Stimulated activated CD8-positive, alpha-beta memory T cell treated with anti-CD3 and anti-CD28 coated beads, Interleukin-4, amount 100 ng/mL, for 24 hours (primary cell): ENCODE data around the gene MSI2.

ENCODE experiments used
- DNase-seq: peaks from one replicate; pipeline ENCODE4 v3.0.0-alpha.2; 2020; ENCODE audit warnings: low read depth

The MSI2 gene

DNA sequence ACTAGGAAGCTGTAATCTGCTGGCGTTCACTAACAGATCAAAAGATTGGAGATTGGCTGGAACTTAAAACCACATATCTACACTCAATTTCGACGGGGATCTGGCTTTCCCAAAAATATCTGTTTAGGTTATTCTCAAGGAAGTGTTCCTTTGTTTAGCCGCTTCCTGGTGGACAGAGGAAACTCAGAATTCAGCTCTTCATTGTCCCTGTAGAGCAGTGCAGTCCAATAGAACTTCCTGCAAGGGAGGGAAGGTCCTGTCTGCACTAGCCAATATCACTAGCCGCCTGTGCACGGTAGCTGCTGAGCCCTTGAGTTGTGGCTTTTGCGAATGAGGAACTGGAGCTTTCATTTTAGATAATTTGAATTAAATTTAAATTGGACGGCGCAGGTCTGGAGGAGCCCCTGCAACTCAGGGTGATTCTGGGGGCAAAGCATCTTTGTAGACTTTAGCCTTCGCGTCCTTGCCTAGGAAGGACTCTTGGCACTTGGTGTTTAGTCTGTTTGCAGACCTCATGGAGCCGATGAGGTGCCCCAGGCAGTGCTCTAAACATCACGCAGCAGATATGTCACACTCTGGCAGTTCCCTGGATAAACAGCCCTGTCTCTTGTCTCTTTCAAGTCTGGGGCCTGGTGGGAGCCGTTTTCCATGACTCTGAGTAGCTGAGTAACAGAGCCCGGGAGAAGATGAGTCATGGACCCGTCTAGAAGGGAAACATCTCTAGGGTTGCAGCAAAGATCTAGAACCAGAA lies 366.5 kb downstream of the MSI2 start:
- no peak for DNase-seq

DNA sequence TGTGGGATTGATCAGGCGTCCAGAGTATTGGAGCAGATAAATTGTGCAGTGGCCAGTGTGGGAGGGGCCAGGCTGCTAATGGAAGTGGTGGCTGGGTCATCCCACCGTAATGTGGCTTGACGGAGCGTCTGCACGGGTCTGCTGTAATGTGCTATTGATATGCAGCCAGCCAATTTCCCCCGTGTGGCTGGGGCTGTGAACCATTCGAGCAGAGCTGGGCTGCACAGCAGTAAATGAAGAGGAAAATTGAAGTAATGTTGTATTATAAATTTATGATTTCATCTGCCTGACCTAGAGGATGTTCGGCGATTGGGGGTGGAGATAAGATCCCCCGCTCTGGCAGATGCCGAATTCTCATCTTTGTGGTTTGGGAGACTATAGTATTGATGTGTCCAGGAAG lies 367.3 kb downstream of the MSI2 start:
- DNase-seq, result no peak

- no peak for DNase-seq
Observed at GRCh38 chr17:57624386-57624785, 368.1 kb downstream of the MSI2 start.

DNA sequence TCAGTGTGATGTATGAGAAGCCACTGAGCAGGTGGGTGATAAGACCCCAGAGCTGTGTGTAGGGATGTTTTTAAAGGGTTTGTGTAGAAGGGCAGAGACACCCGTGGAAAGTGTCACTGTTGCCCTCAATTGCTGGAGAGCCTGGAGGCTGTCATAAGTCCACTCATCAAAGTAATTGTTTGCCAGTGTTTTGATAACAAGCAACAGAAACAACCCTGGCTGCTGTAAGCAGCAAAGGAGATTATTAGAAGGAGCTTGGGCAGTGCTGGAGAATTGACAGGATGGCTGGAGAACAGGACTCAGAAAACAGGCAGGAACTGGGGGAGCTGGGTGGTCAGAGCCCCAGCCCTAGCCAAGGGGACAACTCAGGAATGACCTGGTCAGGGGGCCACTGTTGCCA lies 369.2 kb downstream of the MSI2 start:
- DNase-seq, result no peak

- DNase-seq, result no peak
Observed at GRCh38 chr17:57625957-57626356, 369.6 kb downstream of the MSI2 start.

DNA sequence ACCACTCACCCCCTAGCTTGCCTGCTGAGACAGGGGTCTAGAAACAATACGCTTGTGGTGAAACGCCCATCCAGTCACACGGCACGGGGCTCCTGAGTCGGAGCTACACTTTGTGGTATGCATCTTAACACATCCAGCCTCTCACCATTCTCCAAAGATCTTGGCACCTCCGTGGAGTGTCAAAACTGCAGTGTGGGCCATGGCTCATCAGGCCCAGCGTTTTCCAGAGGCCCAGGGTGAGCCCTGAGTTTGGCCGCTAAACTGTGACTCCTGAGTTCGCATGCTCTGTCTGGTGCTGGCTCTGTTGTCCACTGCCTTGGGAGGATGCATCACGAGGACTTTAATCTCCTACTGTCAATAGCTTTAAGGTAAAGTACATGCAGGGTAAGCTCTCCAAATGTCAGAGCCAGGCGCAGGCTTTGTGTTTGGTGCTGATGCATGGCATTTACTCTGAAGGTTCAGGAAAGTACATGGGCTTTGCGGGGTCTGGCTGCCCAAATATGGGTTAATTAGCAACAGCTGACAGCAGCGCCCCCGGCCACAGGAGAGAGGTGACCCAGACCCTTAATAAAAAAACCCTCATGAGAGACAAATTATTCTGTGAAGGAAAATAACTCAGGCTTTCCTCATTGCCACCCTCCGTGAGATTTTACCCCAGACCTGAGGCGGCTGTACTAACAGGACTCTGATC lies 370.3 kb downstream of the MSI2 start:
- no peak for DNase-seq

DNA sequence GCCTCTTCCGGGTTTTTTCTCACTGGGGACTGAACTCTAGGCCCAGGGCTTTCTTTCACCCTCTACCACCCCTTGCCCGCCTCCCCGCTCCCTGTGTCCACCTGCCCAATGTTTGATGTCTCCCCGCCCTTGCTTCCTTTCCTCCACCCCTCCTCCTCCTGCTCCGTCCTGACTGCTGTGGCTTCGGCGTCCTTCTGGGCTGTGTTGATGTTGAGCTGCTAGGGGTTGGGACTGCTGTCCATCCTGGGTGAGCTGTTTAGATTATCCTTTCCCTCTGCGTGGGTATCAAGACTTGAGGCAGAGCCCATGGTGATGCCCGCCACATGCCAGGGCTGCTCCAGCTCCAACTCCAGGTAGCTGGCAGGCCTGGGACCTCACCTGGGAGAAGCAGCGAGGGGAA lies 371.3 kb downstream of the MSI2 start:
- no peak for DNase-seq

DNA sequence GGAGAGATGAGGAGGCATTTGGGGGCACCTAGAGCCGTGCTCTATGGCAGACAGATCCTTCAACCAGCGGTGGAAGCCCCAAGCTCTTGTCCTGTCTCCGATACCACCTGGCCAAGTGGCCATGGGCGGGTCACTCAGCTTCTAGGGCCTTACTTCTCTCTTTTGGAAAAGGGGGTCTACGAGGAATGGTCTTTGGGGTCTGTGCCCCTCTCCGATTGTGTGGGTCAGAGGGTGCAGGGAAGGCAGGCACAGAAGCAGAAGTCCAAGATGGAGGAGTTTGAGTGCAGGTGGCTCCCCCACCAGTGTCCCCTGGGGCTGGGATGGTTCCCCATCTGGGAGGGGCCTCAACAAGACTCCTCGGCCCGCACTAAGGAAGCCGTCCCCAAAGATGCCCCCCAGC lies 372.1 kb downstream of the MSI2 start:
- DNase-seq, result no peak

- no peak for DNase-seq
Observed at GRCh38 chr17:57629470-57629869, 373.1 kb downstream of the MSI2 start.

GRCh38 chr17:57629886-57630285 lies 373.6 kb downstream of the MSI2 start:
- DNase-seq, result no peak

- DNase-seq, result no peak
Observed at GRCh38 chr17:57630736-57631135, 374.4 kb downstream of the MSI2 start.

- no peak for DNase-seq
Observed at GRCh38 chr17:57631871-57632270, 375.5 kb downstream of the MSI2 start.

DNA sequence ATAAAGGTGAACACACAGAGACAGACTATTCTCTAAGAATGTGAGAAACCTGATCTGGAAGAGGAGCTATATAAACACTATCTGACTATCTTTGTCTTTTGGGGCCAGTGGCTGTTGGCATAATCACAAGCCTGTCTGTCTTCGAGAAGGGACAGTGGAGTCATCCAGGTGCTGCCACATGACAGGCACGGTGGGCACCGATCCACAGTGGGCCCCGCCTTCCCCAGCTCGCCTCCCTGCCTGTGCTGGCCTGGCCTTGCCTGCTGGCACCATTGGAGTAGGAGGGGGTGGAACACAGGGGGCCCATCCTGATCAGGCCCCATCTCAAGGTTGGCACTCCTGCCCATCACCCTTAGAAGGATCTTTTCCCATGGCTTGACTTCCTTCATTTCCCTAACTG lies 376.0 kb downstream of the MSI2 start:
- no peak for DNase-seq

DNA sequence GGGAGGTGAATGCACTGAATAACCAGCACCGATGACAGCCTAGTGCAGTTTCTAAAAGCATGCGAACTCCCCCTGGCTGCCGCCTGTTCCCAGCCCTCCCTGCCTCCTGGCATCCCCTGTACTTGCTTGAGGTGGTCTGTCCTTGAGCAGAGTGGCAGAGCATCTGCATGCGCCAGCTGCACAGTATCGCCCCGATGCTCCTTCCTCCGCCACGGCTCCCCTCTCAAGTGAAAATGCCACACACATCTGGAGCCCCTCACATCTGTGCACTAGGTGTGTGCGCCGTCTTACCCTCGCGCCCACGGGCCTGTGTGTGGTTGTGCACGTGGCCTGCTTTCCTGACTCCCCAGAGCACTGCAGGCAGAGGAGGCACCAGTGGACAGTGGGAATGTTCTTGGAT lies 376.9 kb downstream of the MSI2 start:
- DNase-seq, result no peak

DNA sequence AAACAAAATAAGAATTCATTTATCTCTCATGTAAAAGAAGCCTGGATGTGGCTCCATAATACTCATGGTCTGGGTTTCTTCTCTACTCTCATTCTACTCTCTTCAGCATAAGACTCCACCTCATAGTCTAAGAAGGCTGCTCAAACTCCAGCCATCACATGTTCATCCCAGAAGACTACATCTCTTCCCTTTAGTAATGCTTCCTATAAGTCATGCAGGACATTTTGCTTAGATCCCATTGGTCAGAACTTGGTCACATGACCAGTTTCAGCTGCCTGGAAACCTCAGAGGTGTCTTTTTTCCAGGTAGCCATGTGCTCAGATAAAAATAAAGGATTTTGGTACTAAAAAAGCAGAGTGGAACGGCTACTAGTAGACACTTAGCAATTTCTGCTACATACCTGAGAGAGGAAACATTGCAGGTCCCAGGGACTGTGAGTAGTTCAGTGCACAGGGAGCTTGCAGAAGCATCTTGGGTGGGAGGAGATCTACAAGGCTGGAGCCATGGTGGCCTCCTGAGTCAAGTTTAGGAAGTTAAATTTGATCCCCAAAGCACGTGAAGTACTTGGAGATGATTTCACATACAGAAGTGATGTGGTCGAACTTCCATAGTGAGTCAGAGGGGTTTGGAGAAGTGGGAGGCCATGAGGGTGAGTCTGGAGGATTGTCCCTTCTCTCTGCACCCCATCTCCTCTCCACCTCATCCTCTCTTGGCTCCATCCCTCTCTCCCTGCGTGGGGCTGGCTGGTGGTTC lies 378.6 kb downstream of the MSI2 start:
- DNase-seq, result no peak

GRCh38 chr17:57636274-57636673 lies 380.0 kb downstream of the MSI2 start:
- no peak for DNase-seq

DNA sequence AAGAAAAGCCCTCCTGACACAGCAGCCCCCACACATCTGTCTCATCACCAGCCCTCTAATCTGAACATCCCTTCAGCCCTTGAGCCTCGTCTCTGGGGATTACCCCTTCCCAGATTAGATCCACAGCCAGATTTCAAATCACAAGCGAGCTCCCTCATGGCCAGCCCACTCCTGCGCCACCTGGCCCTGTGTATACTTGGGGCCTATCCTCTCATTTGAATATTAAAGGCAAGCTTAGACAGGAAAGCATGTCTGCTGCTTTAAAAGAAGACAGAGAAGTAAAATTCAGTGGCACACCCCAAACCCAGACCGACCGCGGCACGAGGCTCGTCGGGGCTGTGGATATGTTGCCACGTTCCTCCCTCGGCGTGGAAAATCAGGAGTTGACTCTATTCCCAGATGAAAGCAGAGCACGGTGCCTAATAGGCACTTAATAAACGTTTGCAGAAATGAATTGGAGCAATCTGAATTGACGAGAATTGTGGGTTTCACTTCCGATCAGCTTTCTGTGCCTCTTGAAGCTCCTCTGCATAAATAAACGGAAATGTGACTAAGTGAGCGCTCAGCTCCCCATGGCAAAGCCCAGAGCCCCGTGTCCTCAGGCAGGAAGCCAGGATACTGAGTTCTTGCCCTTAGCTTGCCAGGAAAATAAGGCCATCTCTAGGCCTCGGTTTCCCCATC lies 380.8 kb downstream of the MSI2 start:
- no peak for DNase-seq

GRCh38 chr17:57637666-57638010 lies 381.3 kb downstream of the MSI2 start:
- DNase-seq, result no peak

GRCh38 chr17:57638284-57638683 lies 382.0 kb downstream of the MSI2 start:
- DNase-seq, result no peak

GRCh38 chr17:57639381-57639780 lies 383.1 kb downstream of the MSI2 start:
- DNase-seq, result no peak

GRCh38 chr17:57640079-57640478 lies 383.8 kb downstream of the MSI2 start:
- no peak for DNase-seq

DNA sequence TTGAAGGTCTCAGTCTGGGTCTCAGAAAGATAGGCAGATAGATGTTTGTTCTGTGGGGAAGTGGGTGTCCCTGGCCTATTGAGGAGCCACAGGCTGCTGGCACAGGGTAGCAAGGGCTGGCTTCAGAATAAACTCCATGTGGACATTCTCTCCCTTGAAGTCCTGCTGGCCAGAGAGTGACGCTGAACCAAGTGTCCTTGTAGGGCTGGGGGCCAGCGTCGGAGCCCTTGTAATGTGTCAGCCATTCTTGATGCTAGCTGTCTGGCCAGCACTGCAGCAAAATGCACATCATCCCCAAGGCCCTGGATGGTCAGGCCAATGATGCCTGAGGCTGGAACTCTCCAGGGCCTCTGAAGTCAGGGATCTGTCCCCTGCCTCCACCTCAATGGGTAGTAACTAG lies 385.4 kb downstream of the MSI2 start:
- no peak for DNase-seq

- no peak for DNase-seq
Observed at GRCh38 chr17:57643062-57643461, 386.7 kb downstream of the MSI2 start.
